ENCODE data around the gene EFHC1. TPM values are rescaled to one million over a fixed set of nuclear protein-coding genes. Genes with fewer than 3 reads are reported as not detected.
"Not testable (repeated sequence)": the region's sequence is repeated elsewhere in the genome, so short reads cannot be mapped to it uniquely, and the experiment has no call there.

EFHC1 gene
- total RNA-seq, 1 donor from 2014 or later, result 9.6 TPM

DNA sequence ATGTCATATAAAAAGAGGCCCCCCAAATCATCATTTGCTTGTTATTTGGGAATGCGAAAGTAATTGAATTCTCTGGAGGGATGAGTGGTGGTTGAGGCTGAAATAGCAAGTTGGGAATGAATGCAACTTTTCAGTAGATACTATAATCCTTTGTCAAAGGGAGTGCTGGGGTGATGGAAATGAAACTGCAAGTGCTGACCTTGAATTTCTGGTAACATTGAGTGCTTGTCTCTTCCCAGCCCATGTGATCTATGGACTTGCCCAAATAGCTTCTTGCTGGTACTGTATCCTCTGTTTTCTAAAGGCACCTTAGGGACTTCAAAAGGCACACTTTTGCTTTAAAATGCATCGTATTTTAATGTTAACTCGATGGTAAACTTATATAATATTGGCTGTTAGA, 43.4 kb upstream of the EFHC1 start:
- peaks cover 6% of the 10 kb centered on the region for H3K36me3 Mint-ChIP-seq (ENCODE audit: low read depth)
- no peak overlapping the region for H3K4me3 Mint-ChIP-seq (ENCODE audit: unreplicated experiment)
- TF ChIP-seq, protein P1, sequence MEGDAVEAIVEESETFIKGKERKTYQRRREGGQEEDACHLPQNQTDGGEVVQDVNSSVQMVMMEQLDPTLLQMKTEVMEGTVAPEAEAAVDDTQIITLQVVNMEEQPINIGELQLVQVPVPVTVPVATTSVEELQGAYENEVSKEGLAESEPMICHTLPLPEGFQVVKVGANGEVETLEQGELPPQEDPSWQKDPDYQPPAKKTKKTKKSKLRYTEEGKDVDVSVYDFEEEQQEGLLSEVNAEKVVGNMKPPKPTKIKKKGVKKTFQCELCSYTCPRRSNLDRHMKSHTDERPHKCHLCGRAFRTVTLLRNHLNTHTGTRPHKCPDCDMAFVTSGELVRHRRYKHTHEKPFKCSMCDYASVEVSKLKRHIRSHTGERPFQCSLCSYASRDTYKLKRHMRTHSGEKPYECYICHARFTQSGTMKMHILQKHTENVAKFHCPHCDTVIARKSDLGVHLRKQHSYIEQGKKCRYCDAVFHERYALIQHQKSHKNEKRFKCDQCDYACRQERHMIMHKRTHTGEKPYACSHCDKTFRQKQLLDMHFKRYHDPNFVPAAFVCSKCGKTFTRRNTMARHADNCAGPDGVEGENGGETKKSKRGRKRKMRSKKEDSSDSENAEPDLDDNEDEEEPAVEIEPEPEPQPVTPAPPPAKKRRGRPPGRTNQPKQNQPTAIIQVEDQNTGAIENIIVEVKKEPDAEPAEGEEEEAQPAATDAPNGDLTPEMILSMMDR (IDR thresholded peaks at IDR 0.05), result no peak
- no peaks in the 10 kb centered on the region for H3K27me3 Mint-ChIP-seq (ENCODE audit: low read depth)
- H3K27ac Mint-ChIP-seq (ENCODE audit: unreplicated experiment), result no peak overlapping the region
- DNase-seq (ENCODE audit: low spot score), result no peak
- peaks cover 8% of the 10 kb centered on the region for H3K9me3 Mint-ChIP-seq (ENCODE audit: low read depth)
- peaks cover 7% of the 10 kb centered on the region for H3K4me1 Mint-ChIP-seq (ENCODE audit: low read depth)

DNA sequence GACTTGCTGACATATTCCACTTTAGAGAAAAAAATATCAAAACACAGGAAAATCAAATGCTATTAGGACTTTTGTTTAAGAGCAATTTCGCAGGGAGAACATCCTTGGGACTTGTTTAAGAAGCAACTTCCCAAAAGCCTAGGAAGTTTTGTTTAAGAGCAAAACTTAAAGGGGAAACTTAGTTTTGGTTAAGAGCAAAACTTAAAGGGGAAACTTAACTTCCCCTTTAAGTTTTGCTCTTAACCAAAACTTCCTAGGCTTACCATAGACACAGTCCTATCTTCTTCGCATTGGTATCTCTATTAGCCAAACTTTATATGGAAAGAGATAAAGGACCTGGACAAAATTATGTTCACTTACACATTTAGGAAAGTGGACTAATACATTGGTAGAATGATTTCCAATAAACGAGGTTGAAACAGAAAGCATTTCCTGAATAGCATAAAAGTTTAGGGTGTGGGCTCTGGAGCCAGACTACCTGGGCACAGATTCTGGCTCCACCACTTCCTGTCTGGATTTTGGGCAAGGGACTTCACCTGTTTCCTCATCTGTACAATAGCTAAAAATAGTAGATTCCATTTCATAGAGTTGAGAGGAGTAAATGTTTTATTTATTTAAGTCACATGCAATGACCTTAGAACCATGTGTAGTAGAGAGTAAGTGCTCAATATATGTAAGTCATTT, 42.5 kb upstream of the EFHC1 start:
- no peak overlapping the region for H3K4me3 Mint-ChIP-seq (ENCODE audit: unreplicated experiment)
- peaks cover 6% of the 10 kb centered on the region for H3K36me3 Mint-ChIP-seq (ENCODE audit: low read depth)
- TF ChIP-seq, protein P1 (IDR thresholded peaks at IDR 0.05), result no peak
- no peaks in the 10 kb centered on the region for H3K4me1 Mint-ChIP-seq (ENCODE audit: low read depth)
- H3K27ac Mint-ChIP-seq (ENCODE audit: unreplicated experiment), result no peak overlapping the region
- no peak for DNase-seq (ENCODE audit: low spot score)
- peaks cover 8% of the 10 kb centered on the region for H3K9me3 Mint-ChIP-seq (ENCODE audit: low read depth)
- no peaks in the 10 kb centered on the region for H3K27me3 Mint-ChIP-seq (ENCODE audit: low read depth)

DNA sequence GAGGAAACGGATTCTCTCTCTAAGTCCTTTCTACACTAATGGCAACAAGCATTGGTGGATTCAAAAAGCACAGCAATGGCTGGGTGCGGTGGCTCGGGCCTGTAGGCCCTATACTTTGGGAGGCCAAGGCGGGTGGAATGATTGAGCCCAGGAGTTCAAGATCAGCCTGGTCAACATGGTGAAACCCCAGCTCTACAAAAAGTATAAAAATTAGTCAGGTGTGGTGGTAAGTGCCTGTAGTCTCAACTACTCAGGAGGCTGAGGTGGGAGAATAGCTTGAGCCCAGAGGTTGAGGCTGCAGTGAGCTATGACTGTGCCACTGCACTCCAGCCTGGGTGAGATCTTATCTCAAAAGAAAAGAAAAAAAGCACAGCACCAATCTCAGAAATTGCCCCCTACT, 38.9 kb upstream of the EFHC1 start:
- H3K27me3 Mint-ChIP-seq (ENCODE audit: low read depth), result no peaks in the 10 kb centered on the region
- no peaks in the 10 kb centered on the region for H3K4me1 Mint-ChIP-seq (ENCODE audit: low read depth)
- no peaks in the 10 kb centered on the region for H3K9me3 Mint-ChIP-seq (ENCODE audit: low read depth)
- H3K27ac Mint-ChIP-seq (ENCODE audit: unreplicated experiment), result no peak overlapping the region
- no peak overlapping the region for H3K4me3 Mint-ChIP-seq (ENCODE audit: unreplicated experiment)
- TF ChIP-seq, protein P1 (IDR thresholded peaks at IDR 0.05), result no peak
- no peak for DNase-seq (ENCODE audit: low spot score)
- peaks cover 1% of the 10 kb centered on the region for H3K36me3 Mint-ChIP-seq (ENCODE audit: low read depth)

DNA sequence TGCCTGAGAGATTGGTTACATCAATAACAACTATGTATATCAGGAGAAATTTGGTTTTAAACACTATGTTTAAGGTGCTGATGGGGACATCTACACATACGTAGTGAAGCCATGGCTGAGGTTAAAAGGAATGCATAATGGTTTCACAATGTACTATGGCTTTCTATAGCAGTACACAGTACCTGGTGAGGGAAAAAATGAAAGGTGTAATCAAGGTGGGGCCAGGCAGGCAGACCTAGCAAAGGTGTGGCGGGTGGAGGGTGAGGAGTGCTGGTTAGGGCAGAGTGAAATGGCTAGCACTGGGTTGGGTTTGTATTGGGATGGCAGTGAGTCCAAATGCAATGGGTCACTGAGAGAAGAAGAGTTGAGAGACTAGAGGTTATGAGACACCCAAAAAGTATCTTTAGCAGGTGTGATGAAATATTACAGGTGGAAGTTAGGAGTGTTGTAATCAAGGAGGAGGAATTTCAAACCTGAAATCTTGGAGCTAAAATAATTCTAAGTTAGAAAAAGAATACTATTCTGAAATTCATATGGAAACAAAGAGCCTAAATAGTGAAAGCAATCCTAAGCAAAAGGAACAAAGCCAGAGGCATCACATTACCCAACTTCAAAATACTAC, 35.9 kb upstream of the EFHC1 start:
- no peak for DNase-seq (ENCODE audit: low spot score)
- no peaks in the 10 kb centered on the region for H3K36me3 Mint-ChIP-seq (ENCODE audit: low read depth)
- no peaks in the 10 kb centered on the region for H3K27me3 Mint-ChIP-seq (ENCODE audit: low read depth)
- peaks cover 1% of the 10 kb centered on the region for H3K4me1 Mint-ChIP-seq (ENCODE audit: low read depth)
- no peak overlapping the region for H3K4me3 Mint-ChIP-seq (ENCODE audit: unreplicated experiment)
- TF ChIP-seq, protein P1 (IDR thresholded peaks at IDR 0.05), result no peak
- no peaks in the 10 kb centered on the region for H3K9me3 Mint-ChIP-seq (ENCODE audit: low read depth)
- H3K27ac Mint-ChIP-seq (ENCODE audit: unreplicated experiment), result no peak overlapping the region

DNA sequence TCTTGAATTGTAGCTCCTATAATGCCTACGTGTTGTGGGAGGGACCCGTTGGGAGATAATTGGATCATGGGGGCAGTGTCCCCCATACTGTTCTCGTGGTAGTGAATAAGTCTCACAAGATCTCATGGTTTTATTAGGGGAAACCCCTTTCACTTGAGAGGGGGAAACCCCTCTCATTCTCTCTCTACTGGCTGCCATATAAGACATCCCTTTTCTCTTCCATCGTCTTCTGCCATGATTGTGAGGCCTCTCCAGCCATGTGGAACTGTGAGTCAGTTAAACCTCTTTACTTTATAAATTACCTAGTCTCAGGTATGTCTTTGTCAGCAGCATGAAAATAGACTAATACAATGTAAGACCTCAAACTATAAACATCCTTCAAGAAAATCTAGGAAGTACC, 35.1 kb upstream of the EFHC1 start:
- TF ChIP-seq, protein P1 (IDR thresholded peaks at IDR 0.05), result no peak
- H3K4me3 Mint-ChIP-seq (ENCODE audit: unreplicated experiment), result no peak overlapping the region
- DNase-seq (ENCODE audit: low spot score), result no peak
- no peaks in the 10 kb centered on the region for H3K27me3 Mint-ChIP-seq (ENCODE audit: low read depth)
- H3K36me3 Mint-ChIP-seq (ENCODE audit: low read depth), result no peaks in the 10 kb centered on the region
- H3K9me3 Mint-ChIP-seq (ENCODE audit: low read depth), result no peaks in the 10 kb centered on the region
- peaks cover 10% of the 10 kb centered on the region for H3K4me1 Mint-ChIP-seq (ENCODE audit: low read depth)
- H3K27ac Mint-ChIP-seq (ENCODE audit: unreplicated experiment), result no peak overlapping the region

DNA sequence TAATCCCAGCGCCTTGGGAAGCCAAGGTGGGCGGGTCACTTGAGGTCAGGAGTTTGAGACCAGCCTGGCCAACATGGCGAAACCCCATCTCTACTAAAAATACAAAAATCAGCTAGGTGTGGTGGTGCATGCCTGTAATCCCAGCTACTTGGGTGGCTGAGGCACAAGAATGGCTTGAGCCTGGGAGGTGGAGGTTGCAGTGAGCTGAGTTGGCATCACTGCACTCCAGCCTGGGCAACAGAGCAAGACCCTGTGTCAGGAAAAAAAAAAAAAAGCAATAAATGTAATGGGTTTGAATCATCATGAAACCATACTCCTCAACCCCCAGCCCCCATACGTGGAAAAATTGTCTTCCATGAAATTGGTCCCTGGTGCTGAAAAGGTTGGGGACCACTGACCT, 32.0 kb upstream of the EFHC1 start:
- H3K4me1 Mint-ChIP-seq (ENCODE audit: low read depth), result peaks cover 15% of the 10 kb centered on the region

More for the DNA sequence above, 32.0 kb upstream of the EFHC1 start:
- DNase-seq (ENCODE audit: low spot score); H3K27me3 Mint-ChIP-seq (ENCODE audit: low read depth); H3K9me3 Mint-ChIP-seq (ENCODE audit: low read depth); H3K27ac Mint-ChIP-seq (ENCODE audit: unreplicated experiment); H3K4me3 Mint-ChIP-seq (ENCODE audit: unreplicated experiment); H3K36me3 Mint-ChIP-seq (ENCODE audit: low read depth): not testable (repeated sequence)
